ENCODE results near the gene POMGNT1. TPM values are rescaled to one million over a fixed set of nuclear protein-coding genes. Genes with fewer than 3 reads are reported as not detected.

POMGNT1 gene
- total and polyA plus RNA-seq, 3 experiments from 2014 or later = 34.2 to 61.4 (median 56.4) TPM

- Mint-ChIP-seq H3K27ac (no peak overlapping the region), H3K4me3 (no peak overlapping the region), H3K27me3 (peaks cover 0 to 2% of the 10 kb centered on the region in 2 donors), H3K36me3 (no peaks in the 10 kb centered on the region), H3K4me1 (no peaks in the 10 kb centered on the region), H3K9me3 (no peaks in the 10 kb centered on the region)
- Histone ChIP-seq H3K4me1 (ENCODE audit: insufficient read depth, low read length) (no peaks in the 10 kb centered on the region), H3K27me3 (ENCODE audit: insufficient read depth, low read length, poor library complexity, severe bottlenecking) (no peaks in the 10 kb centered on the region), H3K9me3 (ENCODE audit: low read length) (no peaks in the 10 kb centered on the region), H3K4me3 (ENCODE audit: low read length) (no peak overlapping the region), H3K36me3 (ENCODE audit: insufficient read depth, low read length) (no peaks in the 10 kb centered on the region), H3K27ac (ENCODE audit: low read depth, low read length) (no peak overlapping the region)
- ChIA-PET POLR2A (no interaction called here), CTCF (no interaction called here)
- no peak for DNase-seq
Observed at GRCh38 chr1:46158312-46159281, 39.6 kb downstream of the POMGNT1 start.

DNA sequence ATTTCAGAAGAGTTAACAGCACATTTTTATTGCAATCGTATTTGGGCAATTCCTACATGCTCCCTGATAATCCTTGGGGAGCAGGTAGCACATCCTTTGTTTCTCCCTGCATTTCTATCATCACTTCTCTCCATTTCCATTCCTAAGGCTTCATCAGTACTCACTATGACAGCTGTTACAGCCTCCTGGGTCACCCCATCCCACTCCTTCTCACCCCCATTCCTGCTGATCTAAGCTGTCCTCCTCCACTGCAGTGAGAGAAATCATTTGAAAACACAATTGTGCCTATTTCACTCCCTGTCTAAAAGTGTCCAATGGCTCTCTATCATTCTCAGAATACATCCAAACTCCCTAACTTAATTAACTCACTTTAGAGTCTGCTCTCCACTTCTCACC is 40.3 kb downstream of the POMGNT1 start:
- Mint-ChIP-seq H3K27ac (no peak overlapping the region), H3K9me3 (no peaks in the 10 kb centered on the region), H3K4me3 (no peak overlapping the region), H3K36me3 (no peaks in the 10 kb centered on the region), H3K27me3 (no peaks in the 10 kb centered on the region), H3K4me1 (no peaks in the 10 kb centered on the region)
- H3K4me1 ChIP-seq (ENCODE audit: insufficient read depth, low read length) = no peaks in the 10 kb centered on the region
- no peaks in the 10 kb centered on the region for H3K36me3 ChIP-seq (ENCODE audit: insufficient read depth, low read length)
- POLR2A ChIA-PET = no interaction called here
- no peaks in the 10 kb centered on the region for H3K27me3 ChIP-seq (ENCODE audit: insufficient read depth, low read length, poor library complexity, severe bottlenecking)
- no peak overlapping the region for H3K27ac ChIP-seq (ENCODE audit: low read depth, low read length)
- H3K4me3 ChIP-seq (ENCODE audit: low read length) = no peak overlapping the region
- no peak for DNase-seq
- CTCF ChIA-PET = no interaction called here
- H3K9me3 ChIP-seq (ENCODE audit: low read length) = no peaks in the 10 kb centered on the region

GRCh38 chr1:46153732-46154131 is 44.5 kb downstream of the POMGNT1 start:
- Mint-ChIP-seq H3K27me3 (no peaks in the 10 kb centered on the region), H3K9me3 (no peaks in the 10 kb centered on the region), H3K27ac (no peak overlapping the region), H3K36me3 (no peaks in the 10 kb centered on the region), H3K4me3 (no peak overlapping the region), H3K4me1 (no peaks in the 10 kb centered on the region)
- no peaks in the 10 kb centered on the region for H3K4me1 ChIP-seq (ENCODE audit: insufficient read depth, low read length)
- no peak overlapping the region for H3K4me3 ChIP-seq (ENCODE audit: low read length)
- H3K36me3 ChIP-seq (ENCODE audit: insufficient read depth, low read length) = no peaks in the 10 kb centered on the region
- POLR2A ChIA-PET = no interaction called here
- no peak for DNase-seq
- H3K27ac ChIP-seq (ENCODE audit: low read depth, low read length) = no peak overlapping the region
- CTCF ChIA-PET = no interaction called here
- no peaks in the 10 kb centered on the region for H3K9me3 ChIP-seq (ENCODE audit: low read length)
- H3K27me3 ChIP-seq (ENCODE audit: insufficient read depth, low read length, poor library complexity, severe bottlenecking) = no peaks in the 10 kb centered on the region

DNA sequence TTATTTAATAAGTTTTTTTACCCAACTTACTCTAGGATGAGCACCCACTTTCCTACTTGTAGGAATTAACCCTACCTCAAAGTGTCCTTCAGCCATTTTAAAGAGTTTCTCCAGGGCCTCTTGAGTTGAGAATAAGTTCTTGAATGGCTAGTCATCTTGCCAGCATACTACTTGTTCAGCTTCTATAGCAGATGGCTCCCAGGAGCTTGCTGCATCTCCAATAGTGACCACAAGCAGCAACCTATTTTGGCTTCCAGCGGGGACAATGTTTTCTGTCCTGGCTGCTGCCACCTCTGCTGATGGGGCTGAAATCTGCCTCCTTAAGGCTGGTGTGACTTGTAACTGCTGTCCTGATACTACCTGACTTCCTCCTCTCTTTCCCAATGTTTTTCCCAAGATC is 45.0 kb downstream of the POMGNT1 start:
- Mint-ChIP-seq H3K9me3 (no peaks in the 10 kb centered on the region), H3K27me3 (no peaks in the 10 kb centered on the region), H3K36me3 (no peaks in the 10 kb centered on the region), H3K4me3 (no peak overlapping the region), H3K4me1 (no peaks in the 10 kb centered on the region), H3K27ac (no peak overlapping the region)
- CTCF ChIA-PET = no interaction called here
- no peak overlapping the region for H3K4me3 ChIP-seq (ENCODE audit: low read length)
- H3K9me3 ChIP-seq (ENCODE audit: low read length) = no peaks in the 10 kb centered on the region
- POLR2A ChIA-PET = no interaction called here
- DNase-seq = no peak
- H3K4me1 ChIP-seq (ENCODE audit: insufficient read depth, low read length) = no peaks in the 10 kb centered on the region
- H3K27me3 ChIP-seq (ENCODE audit: insufficient read depth, low read length, poor library complexity, severe bottlenecking) = no peaks in the 10 kb centered on the region
- no peak overlapping the region for H3K27ac ChIP-seq (ENCODE audit: low read depth, low read length)
- H3K36me3 ChIP-seq (ENCODE audit: insufficient read depth, low read length) = no peaks in the 10 kb centered on the region

- Mint-ChIP-seq H3K36me3 (no peaks in the 10 kb centered on the region), H3K9me3 (no peaks in the 10 kb centered on the region), H3K4me3 (no peak overlapping the region), H3K27ac (no peak overlapping the region), H3K4me1 (no peaks in the 10 kb centered on the region), H3K27me3 (no peaks in the 10 kb centered on the region)
- Histone ChIP-seq H3K27ac (ENCODE audit: low read depth, low read length) (no peak overlapping the region), H3K27me3 (ENCODE audit: insufficient read depth, low read length, poor library complexity, severe bottlenecking) (no peaks in the 10 kb centered on the region), H3K36me3 (ENCODE audit: insufficient read depth, low read length) (no peaks in the 10 kb centered on the region), H3K4me1 (ENCODE audit: insufficient read depth, low read length) (no peaks in the 10 kb centered on the region), H3K4me3 (ENCODE audit: low read length) (no peak overlapping the region), H3K9me3 (ENCODE audit: low read length) (no peaks in the 10 kb centered on the region)
- ChIA-PET POLR2A (no interaction called here), CTCF (interaction anchor here (1.0 kb wide), 1 partner anchor 21 kb away, joined by 3 read pairs; no protein-coding TSS in a partner anchor)
- DNase-seq = no peak
Observed at GRCh38 chr1:46152016-46152415, 46.2 kb downstream of the POMGNT1 start.

GRCh38 chr1:46150085-46150484 is 48.1 kb downstream of the POMGNT1 start:
- H3K9me3 ChIP-seq (ENCODE audit: low read length) = no peaks in the 10 kb centered on the region
- ChIA-PET CTCF (no interaction called here), POLR2A (no interaction called here)
- no peak overlapping the region for H3K27ac ChIP-seq (ENCODE audit: low read depth, low read length)
- no peak for DNase-seq
- H3K9me3 Mint-ChIP-seq = no peaks in the 10 kb centered on the region
- H3K27ac Mint-ChIP-seq = peak overlapping the region in 1 of 8 donors; percentile 43
- H3K4me3 Mint-ChIP-seq = no peak overlapping the region
- H3K4me1 Mint-ChIP-seq = no peaks in the 10 kb centered on the region
- no peaks in the 10 kb centered on the region for H3K36me3 ChIP-seq (ENCODE audit: insufficient read depth, low read length)
- no peaks in the 10 kb centered on the region for H3K27me3 ChIP-seq (ENCODE audit: insufficient read depth, low read length, poor library complexity, severe bottlenecking)
- H3K27me3 Mint-ChIP-seq = no peaks in the 10 kb centered on the region
- no peaks in the 10 kb centered on the region for H3K36me3 Mint-ChIP-seq
- H3K4me1 ChIP-seq (ENCODE audit: insufficient read depth, low read length) = no peaks in the 10 kb centered on the region
- H3K4me3 ChIP-seq (ENCODE audit: low read length) = no peak overlapping the region

DNA sequence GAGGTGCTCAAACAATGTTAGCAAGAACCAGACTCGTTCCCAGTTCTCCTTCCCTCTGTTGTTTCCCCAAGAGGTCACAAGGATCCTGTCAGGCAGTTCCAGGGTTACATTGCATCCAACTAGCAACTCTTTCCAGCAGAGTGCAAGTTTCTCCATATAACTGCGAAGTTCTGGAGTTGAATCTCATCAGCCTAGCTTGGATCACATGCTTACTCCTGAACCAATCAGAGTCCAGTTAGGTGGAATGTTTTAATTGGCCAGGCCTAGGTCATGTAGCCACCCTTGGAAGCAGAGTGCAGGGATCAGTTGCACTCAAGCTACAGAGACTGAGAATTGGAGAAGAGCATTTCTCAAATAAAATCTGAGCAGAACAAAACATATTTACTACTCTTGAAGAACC is 49.9 kb downstream of the POMGNT1 start:
- no peaks in the 10 kb centered on the region for H3K36me3 ChIP-seq (ENCODE audit: insufficient read depth, low read length)
- ChIA-PET CTCF (no interaction called here), POLR2A (no interaction called here)
- Mint-ChIP-seq H3K4me1 (no peaks in the 10 kb centered on the region), H3K27ac (no peak overlapping the region), H3K27me3 (no peaks in the 10 kb centered on the region), H3K36me3 (no peaks in the 10 kb centered on the region), H3K9me3 (no peaks in the 10 kb centered on the region), H3K4me3 (no peak overlapping the region)
- H3K27me3 ChIP-seq (ENCODE audit: insufficient read depth, low read length, poor library complexity, severe bottlenecking) = no peaks in the 10 kb centered on the region
- no peak for DNase-seq
- H3K9me3 ChIP-seq (ENCODE audit: low read length) = no peaks in the 10 kb centered on the region
- no peak overlapping the region for H3K27ac ChIP-seq (ENCODE audit: low read depth, low read length)
- no peaks in the 10 kb centered on the region for H3K4me1 ChIP-seq (ENCODE audit: insufficient read depth, low read length)
- no peak overlapping the region for H3K4me3 ChIP-seq (ENCODE audit: low read length)
